ENCODE results near the gene NCKAP5. TPM values are rescaled to one million over a fixed set of nuclear protein-coding genes. Genes with fewer than 3 reads are reported as not detected.
A peak's percentile ranks its signal among the peaks of the same experiment; 100 is the strongest.

The NCKAP5 gene
- total and polyA plus RNA-seq, 9 of the 15 experiments (the other 6 are each of a cell fraction or from before 2014, with no cell fraction given) = not detected

DNA sequence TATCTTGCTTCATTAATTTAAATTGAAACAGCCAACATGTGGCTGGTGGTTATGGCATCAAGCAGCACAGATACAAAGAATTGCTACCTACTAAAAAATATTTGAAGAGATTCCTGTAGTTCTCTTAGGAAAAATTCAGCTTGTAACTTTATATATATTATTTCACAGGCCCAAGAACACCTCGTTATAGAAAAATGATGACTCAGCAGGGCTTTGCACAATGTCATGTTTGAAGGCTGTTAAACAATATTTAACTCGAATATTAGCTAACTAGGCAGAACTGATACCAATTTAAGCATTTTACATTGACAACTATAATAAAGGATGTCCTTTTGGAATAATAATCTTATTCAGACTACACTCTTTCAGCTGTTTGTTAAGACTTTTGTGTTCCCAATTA lies 795.9 kb downstream of the NCKAP5 start:
- no peaks in the 10 kb centered on the region for H3K79me2 ChIP-seq (ENCODE audit: control insufficient read depth, insufficient read depth, low read length)
- DNase-seq (ENCODE audit: extremely low read depth in 1 of 4, low spot score in 3 of 4) (no peak), ATAC-seq (no peak), FAIRE-seq (no peak)
- H4K20me1 ChIP-seq (replicated peaks; ENCODE audit: control insufficient read depth, insufficient read depth, low read length) = no peaks in the 10 kb centered on the region
- H3K4me2 ChIP-seq (ENCODE audit: insufficient read depth, low read length) = no peak overlapping the region
- TF ChIP-seq MAFF (IDR thresholded peaks at IDR 0.05; ENCODE audit: low read length) = peak; percentile 89
- peak; percentile 62 for TF ChIP-seq C11orf30 (IDR thresholded peaks at IDR 0.05; ENCODE audit: low read depth)
- peak; percentile 80 for TF ChIP-seq ZNF316 (IDR thresholded peaks at IDR 0.05)
- peak; percentile 68 for TF ChIP-seq MAFG (tag; conservative IDR thresholded peaks at IDR 0.05)
- TF ChIP-seq MAFK (IDR thresholded peaks at IDR 0.05; ENCODE audit: low read length) = peak; percentile 91
- TF ChIP-seq ZC3H11A (IDR thresholded peaks at IDR 0.05; ENCODE audit: low read depth, low read length) = no peak
- TF ChIP-seq, protein P1, sequence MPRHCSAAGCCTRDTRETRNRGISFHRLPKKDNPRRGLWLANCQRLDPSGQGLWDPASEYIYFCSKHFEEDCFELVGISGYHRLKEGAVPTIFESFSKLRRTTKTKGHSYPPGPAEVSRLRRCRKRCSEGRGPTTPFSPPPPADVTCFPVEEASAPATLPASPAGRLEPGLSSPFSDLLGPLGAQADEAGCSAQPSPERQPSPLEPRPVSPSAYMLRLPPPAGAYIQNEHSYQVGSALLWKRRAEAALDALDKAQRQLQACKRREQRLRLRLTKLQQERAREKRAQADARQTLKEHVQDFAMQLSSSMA (CRISPR knock-in tag; IDR thresholded peaks at IDR 0.05) = no peak
- TF ChIP-seq ZNF146 (CRISPR knock-in tag; IDR thresholded peaks at IDR 0.05; ENCODE audit: unreplicated experiment) = no peak
- TF ChIP-seq, protein P2, sequence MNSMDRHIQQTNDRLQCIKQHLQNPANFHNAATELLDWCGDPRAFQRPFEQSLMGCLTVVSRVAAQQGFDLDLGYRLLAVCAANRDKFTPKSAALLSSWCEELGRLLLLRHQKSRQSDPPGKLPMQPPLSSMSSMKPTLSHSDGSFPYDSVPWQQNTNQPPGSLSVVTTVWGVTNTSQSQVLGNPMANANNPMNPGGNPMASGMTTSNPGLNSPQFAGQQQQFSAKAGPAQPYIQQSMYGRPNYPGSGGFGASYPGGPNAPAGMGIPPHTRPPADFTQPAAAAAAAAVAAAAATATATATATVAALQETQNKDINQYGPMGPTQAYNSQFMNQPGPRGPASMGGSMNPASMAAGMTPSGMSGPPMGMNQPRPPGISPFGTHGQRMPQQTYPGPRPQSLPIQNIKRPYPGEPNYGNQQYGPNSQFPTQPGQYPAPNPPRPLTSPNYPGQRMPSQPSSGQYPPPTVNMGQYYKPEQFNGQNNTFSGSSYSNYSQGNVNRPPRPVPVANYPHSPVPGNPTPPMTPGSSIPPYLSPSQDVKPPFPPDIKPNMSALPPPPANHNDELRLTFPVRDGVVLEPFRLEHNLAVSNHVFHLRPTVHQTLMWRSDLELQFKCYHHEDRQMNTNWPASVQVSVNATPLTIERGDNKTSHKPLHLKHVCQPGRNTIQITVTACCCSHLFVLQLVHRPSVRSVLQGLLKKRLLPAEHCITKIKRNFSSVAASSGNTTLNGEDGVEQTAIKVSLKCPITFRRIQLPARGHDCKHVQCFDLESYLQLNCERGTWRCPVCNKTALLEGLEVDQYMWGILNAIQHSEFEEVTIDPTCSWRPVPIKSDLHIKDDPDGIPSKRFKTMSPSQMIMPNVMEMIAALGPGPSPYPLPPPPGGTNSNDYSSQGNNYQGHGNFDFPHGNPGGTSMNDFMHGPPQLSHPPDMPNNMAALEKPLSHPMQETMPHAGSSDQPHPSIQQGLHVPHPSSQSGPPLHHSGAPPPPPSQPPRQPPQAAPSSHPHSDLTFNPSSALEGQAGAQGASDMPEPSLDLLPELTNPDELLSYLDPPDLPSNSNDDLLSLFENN (IDR thresholded peaks at IDR 0.05; ENCODE audit: low read depth in 2 of 2, low read length in 2 of 2) = no peak
- in situ Hi-C loops (cut with MboI) (no loop called here), intact Hi-C loops (cut with micrococcal nuclease) (no loop called here)
- 0% methylated on average over 2 of the region's 2 CpGs for WGBS (ENCODE audit: insufficient coverage, low coverage, missing lambda C conversion rate)
- no peak overlapping the region for H3K9ac ChIP-seq (ENCODE audit: insufficient read depth in 1 of 2, low read depth in 2 of 2, low read length in 2 of 2)
- H3K36me3 ChIP-seq (ENCODE audit: control insufficient read depth, insufficient read depth, low read length) = no peaks in the 10 kb centered on the region
- CTCF ChIA-PET (ENCODE audit: low intra/inter-chr PET ratio) = no interaction called here
- H3K27me3 ChIP-seq (ENCODE audit: control insufficient read depth in 2 of 2, insufficient read depth in 2 of 2, low read length in 2 of 2) = no peaks in the 10 kb centered on the region
- H3K9me1 ChIP-seq (ENCODE audit: control insufficient read depth, insufficient read depth, low read length) = no peaks in the 10 kb centered on the region
- no peak overlapping the region for H3K4me3 ChIP-seq
- POLR2A ChIA-PET = interaction anchor here (1.3 kb wide), 1 partner anchor 9 kb away, joined by 3 read pairs; no protein-coding TSS in a partner anchor
- no TSS peak for BruUV-seq (replicated peaks)
- H3K4me1 ChIP-seq (replicated peaks in 1 of 2; ENCODE audit: control insufficient read depth in 2 of 2, insufficient read depth in 2 of 2, low read length in 2 of 2) = no peaks in the 10 kb centered on the region
- no peak overlapping the region for H2AFZ ChIP-seq (ENCODE audit: low read depth, low read length)
- H3K27ac ChIP-seq (ENCODE audit: extremely low read depth, low read depth, low read length) = no peak overlapping the region
- no peaks in the 10 kb centered on the region for H3K9me3 ChIP-seq (replicated peaks; ENCODE audit: control insufficient read depth, insufficient read depth, low read depth, low read length)

Data from K562 (cell line).